Endothelial cell of umbilical vein (primary cell): ENCODE measurements around the gene GAS2L2. TPM values are rescaled to one million over a fixed set of nuclear protein-coding genes. Genes with fewer than 3 reads are reported as not detected.

ENCODE experiments used
- BruUV-seq: library from RNA; stranded (reverse); fragments of 400-500 nt; replicated peaks from 2 replicates; lab custom pipeline; 2021; lab: Mats Ljungman, UMichigan
- CTCF ChIA-PET: fragments of 300-600, 350-600 bp; sonication (Branson Sonifier 250); formaldehyde crosslinking; loops from one replicate; lab custom pipeline; 2021; ENCODE audit warnings: antibody characterized with exemption, inconsistent platforms; lab: Charles Lee
- POLR2A ChIA-PET: fragments of 300-600, 350-600 bp; sonication (Branson Sonifier 250); formaldehyde crosslinking; loops from one replicate; lab custom pipeline; 2021; ENCODE audit warnings: antibody characterized with exemption, inconsistent platforms; lab: Charles Lee
- DNase-seq: peaks from one replicate; pipeline ENCODE4 v3.0.0-alpha.2; 2011; ENCODE audit warnings: low read depth, low spot score
- FAIRE-seq: peaks from 2 replicates; lab custom pipeline; 2011; peaks lifted over from hg19 to GRCh38; lab: Jason Lieb, UNC
- H2AFZ ChIP-seq: 2 replicates; pipeline ENCODE4 v1.6.0; 2012; ENCODE audit warnings: low read depth, low read length, control low read depth, inconsistent platforms
- H3K27ac ChIP-seq: 2 replicates; pipeline ENCODE4 v1.5.1; 2011; ENCODE audit warnings: low read depth, mild to moderate bottlenecking, control low read depth, low read length, moderate library complexity; ENCODE audit not compliant: insufficient read depth
- H3K27me3 ChIP-seq, 2 experiments: 2 replicates each; pipeline versions ENCODE4 v1.6.0 to v1.6.1; 2011; ENCODE audit warnings: low read length in 2 of 2, mixed read lengths in 1 of 2; ENCODE audit not compliant: control insufficient read depth in 2 of 2, insufficient read depth in 2 of 2
- H3K36me3 ChIP-seq, 2 experiments: 2 replicates in 1 of 2; 3 replicates in 1 of 2; pipeline ENCODE4 v1.5.1; 2011; ENCODE audit warnings: low read length in 2 of 2, mild to moderate bottlenecking in 1 of 2, moderate library complexity in 1 of 2; ENCODE audit not compliant: control insufficient read depth in 2 of 2, insufficient read depth in 2 of 2; ENCODE audit errors: extremely low read depth in 1 of 2
- H3K4me1 ChIP-seq: 3 replicates; pipeline ENCODE4 v1.5.1; 2011; ENCODE audit warnings: mild to moderate bottlenecking, low read length; ENCODE audit not compliant: control insufficient read depth, insufficient read depth; ENCODE audit errors: extremely low read depth
- H3K4me2 ChIP-seq: 2 replicates; pipeline ENCODE4 v1.6.1; 2011; ENCODE audit warnings: low read length, control low read depth, mixed read lengths; ENCODE audit not compliant: insufficient read depth
- H3K4me3 ChIP-seq, 3 experiments: fragments of 200-600 bp in 1 of 3; sonication (generic), shearing (Covaris generic) in 1 of 3; replicated peaks in 1 of 3; 2 replicates each; pipeline ENCODE4 v1.5.1; 2011 to 2016; ENCODE audit warnings: control low read depth in 3 of 3, low read length in 3 of 3, mild to moderate bottlenecking in 2 of 3, inconsistent platforms in 1 of 3, low read depth in 1 of 3, moderate library complexity in 1 of 3; ENCODE audit not compliant: insufficient read depth in 1 of 3
- H3K79me2 ChIP-seq: 2 replicates; pipeline ENCODE4 v1.6.0; 2012; ENCODE audit warnings: low read length, inconsistent platforms; ENCODE audit not compliant: control insufficient read depth, insufficient read depth
- H3K9ac ChIP-seq: replicated peaks from 2 replicates; pipeline ENCODE3; 2011; ENCODE audit warnings: low read length, control low read depth; ENCODE audit not compliant: insufficient read depth; ENCODE audit errors: extremely low read depth
- H3K9me1 ChIP-seq: replicated peaks from 3 replicates; pipeline ENCODE4 v1.6.0; 2011; ENCODE audit warnings: mild to moderate bottlenecking, low read length; ENCODE audit not compliant: control insufficient read depth, insufficient read depth; ENCODE audit errors: extremely low read depth
- H3K9me3 ChIP-seq: replicated peaks from 2 replicates; pipeline ENCODE4 v1.5.1; 2012; ENCODE audit warnings: low read length, inconsistent platforms; ENCODE audit not compliant: control insufficient read depth, insufficient read depth
- H4K20me1 ChIP-seq: replicated peaks from 2 replicates; pipeline ENCODE3; 2011; ENCODE audit warnings: mild to moderate bottlenecking, low read length; ENCODE audit not compliant: control insufficient read depth, insufficient read depth; ENCODE audit errors: extremely low read depth
- CTCF ChIP-seq, 2 donors: IDR thresholded peaks; 1 replicate in 1 of 2; 2 replicates in 1 of 2; pipeline ENCODE4 v1.5.1; 2011; ENCODE audit warnings: low read length in 2 of 2, mild to moderate bottlenecking in 2 of 2, moderate library complexity in 2 of 2, control low read depth in 1 of 2, inconsistent platforms in 1 of 2, low read depth in 1 of 2; ENCODE audit not compliant: insufficient read depth in 1 of 2; ENCODE audit errors: extremely low read depth in 1 of 2
- EZH2 ChIP-seq: IDR thresholded peaks from 2 replicates; pipeline ENCODE4 v1.6.1; 2012; ENCODE audit warnings: borderline replicate concordance, low read depth, mild to moderate bottlenecking, moderate library complexity, low read length, inconsistent platforms; ENCODE audit not compliant: severe bottlenecking
- FOS ChIP-seq: IDR thresholded peaks from 2 replicates; pipeline ENCODE4 v1.6.1; 2011; ENCODE audit warnings: mild to moderate bottlenecking, low read length, moderate library complexity, borderline replicate concordance; ENCODE audit not compliant: insufficient read depth
- GATA2 ChIP-seq: IDR thresholded peaks from 2 replicates; pipeline ENCODE4 v1.7.0; 2011; ENCODE audit warnings: low read depth, mild to moderate bottlenecking, moderate library complexity, mixed read lengths, low read length; ENCODE audit not compliant: insufficient read length, insufficient read depth
- JUN ChIP-seq: IDR thresholded peaks from 2 replicates; pipeline ENCODE4 v1.6.1; 2011; ENCODE audit warnings: borderline replicate concordance, low read depth; ENCODE audit not compliant: insufficient read length, insufficient read depth
- MAX ChIP-seq: IDR thresholded peaks from 2 replicates; pipeline ENCODE4 v1.6.1; 2011; ENCODE audit not compliant: insufficient read depth, insufficient read length
- MYC ChIP-seq: IDR thresholded peaks from one replicate; pipeline ENCODE4 v1.6.1; 2011; ENCODE audit warnings: mild to moderate bottlenecking, low read depth, low read length
- POLR2A ChIP-seq: IDR thresholded peaks from 2 replicates; pipeline ENCODE4 v1.6.1; 2012; ENCODE audit warnings: low read depth, mild to moderate bottlenecking, control low read depth, low read length
- POLR2AphosphoS5 ChIP-seq: IDR thresholded peaks from 2 replicates; pipeline ENCODE4 v1.6.1; 2012; ENCODE audit warnings: low read depth, mild to moderate bottlenecking, control low read depth, low read length, moderate library complexity; ENCODE audit not compliant: insufficient read depth
- dilution Hi-C: fragments of 300-500 bp; cut with MboI; formaldehyde crosslinking; loops from one replicate; pipeline ENCODE4 v1.15.0; 2019; ENCODE audit warnings: low sequenced_read_pairs; ENCODE audit not compliant: extremely low pct_ligation_motif_present
- intact Hi-C: fragments of 100-400 bp; cut with micrococcal nuclease; formaldehyde crosslinking; loops from one replicate; pipeline ENCODE4 v1.10.0; 2022
- polyA plus RNA-seq, 4 experiments: library from polyadenylated mRNA; depleted of rRNA in 3 of 4; stranded (reverse) in 3 of 4; unstranded in 1 of 4; fragments of >200 nt; gene quantifications; 2 replicates each; pipeline versions ENCODE4 v1.2.1 to v1.2.3, GENCODE V29; 2011 to 2012; ENCODE audit warnings: missing spikeins in 1 of 4
- total RNA-seq: library from RNA; stranded (reverse); gene quantifications from 2 replicates; pipeline ENCODE4 v1.2.3, GENCODE V29; 2021

The GAS2L2 gene
- total and polyA plus RNA-seq, 2 donors (not counting 3 experiments of a cell fraction or from before 2014, with no cell fraction given) = not detected

- no peak for FAIRE-seq
- H3K9ac ChIP-seq = no peak overlapping the region
- ChIA-PET POLR2A (no interaction called here), CTCF (interaction anchor here (0.8 kb wide), 1 partner anchor 166 kb away, joined by 3 read pairs; no protein-coding TSS in a partner anchor)
- H3K9me3 ChIP-seq = no peaks in the 10 kb centered on the region
- TF ChIP-seq POLR2A (no peak), POLR2AphosphoS5 (no peak), MYC (no peak), MAX (no peak), FOS (no peak), CTCF (IDR thresholded peaks at IDR 0.05; ENCODE audit: extremely low read depth in 1 of 2, insufficient read depth in 1 of 2, low read depth in 1 of 2, low read length in 2 of 2) (no peak), JUN (no peak), GATA2 (no peak), EZH2 (no peak)
- no peaks in the 10 kb centered on the region for H3K79me2 ChIP-seq
- no peak overlapping the region for H3K4me2 ChIP-seq
- no peak overlapping the region for H3K27ac ChIP-seq
- H3K36me3 ChIP-seq = peaks cover 5 to 7% of the 10 kb centered on the region in 2 experiments
- no peak overlapping the region for H2AFZ ChIP-seq
- intact Hi-C loops (no loop called here), dilution Hi-C loops (no loop called here)
- no TSS peak for BruUV-seq
- DNase-seq = no peak
- no peaks in the 10 kb centered on the region for H3K4me1 ChIP-seq
- no peaks in the 10 kb centered on the region for H3K27me3 ChIP-seq
- H4K20me1 ChIP-seq = no peaks in the 10 kb centered on the region
- no peak overlapping the region for H3K4me3 ChIP-seq
- H3K9me1 ChIP-seq = no peaks in the 10 kb centered on the region
Measured at GRCh38 chr17:35705705-35706104, 47.3 kb downstream of the GAS2L2 start.
